Activated naive CD4-positive, alpha-beta T cell treated with anti-CD3 and anti-CD28 coated beads for 36 hours (primary cell): ENCODE measurements around the gene SBF2. TPM values are rescaled to one million over a fixed set of nuclear protein-coding genes. Genes with fewer than 3 reads are reported as not detected.
"Not testable (repeated sequence)": the region's sequence is repeated elsewhere in the genome, so short reads cannot be mapped to it uniquely, and the experiment has no call there.

Source experiments
- CTCF ChIA-PET: fragments of 350-600 bp; sonication (Branson Sonifier 250); formaldehyde crosslinking; loops from one replicate; lab custom pipeline; 2021; ENCODE audit warnings: antibody characterized with exemption; lab: Charles Lee
- DNase-seq: peaks from one replicate; pipeline ENCODE4 v3.0.0-alpha.2; 2020
- H3K27ac Mint-ChIP-seq: one replicate; pipeline ENCODE4 v1.8.0; 2021; ENCODE audit warnings: mild to moderate bottlenecking, mixed read lengths
- H3K27me3 Mint-ChIP-seq: one replicate; pipeline ENCODE4 v1.8.0; 2021; ENCODE audit warnings: low read depth, mixed read lengths
- H3K36me3 Mint-ChIP-seq: one replicate; pipeline ENCODE4 v1.8.0; 2021; ENCODE audit warnings: low read depth, mixed read lengths
- H3K4me1 Mint-ChIP-seq: one replicate; pipeline ENCODE4 v1.8.0; 2021; ENCODE audit warnings: low read depth, mixed read lengths
- H3K4me3 Mint-ChIP-seq: one replicate; pipeline ENCODE4 v1.8.0; 2021; ENCODE audit warnings: mild to moderate bottlenecking, moderate library complexity, mixed read lengths
- H3K9me3 Mint-ChIP-seq: one replicate; pipeline ENCODE4 v1.8.0; 2021; ENCODE audit warnings: mixed read lengths
- intact Hi-C: fragments of 100-400 bp; cut with micrococcal nuclease; formaldehyde crosslinking; loops from one replicate; pipeline ENCODE4 v1.15.1; 2023
- total RNA-seq, 2 experiments: library from RNA; stranded (reverse); gene quantifications; one replicate each; pipeline ENCODE4 v1.2.3, GENCODE V29; 2021

SBF2 gene
- total RNA-seq, 2 experiments from 2014 or later, result 8.7 to 9.9 TPM

GRCh38 chr11:10233581-10233980, 60.4 kb downstream of the SBF2 start:
- no peak for DNase-seq
- Mint-ChIP-seq H3K9me3 (peaks cover 4% of the 10 kb centered on the region), H3K27me3 (no peaks in the 10 kb centered on the region), H3K4me1 (no peaks in the 10 kb centered on the region), H3K4me3 (no peak overlapping the region), H3K27ac (no peak overlapping the region), H3K36me3 (peaks cover 5% of the 10 kb centered on the region)
- CTCF ChIA-PET, result no interaction called here
- intact Hi-C loops, result no loop called here

- Mint-ChIP-seq H3K4me3 (no peak overlapping the region), H3K36me3 (peaks cover 5% of the 10 kb centered on the region), H3K4me1 (no peaks in the 10 kb centered on the region), H3K27ac (no peak overlapping the region), H3K27me3 (no peaks in the 10 kb centered on the region), H3K9me3 (peaks cover 4% of the 10 kb centered on the region)
- CTCF ChIA-PET, result no interaction called here
- intact Hi-C loops, result no loop called here
- DNase-seq, result no peak
These were observed 61.3 kb downstream of the SBF2 start for GRCh38 chr11:10232756-10233155.

GRCh38 chr11:10231803-10232202, 62.2 kb downstream of the SBF2 start:
- DNase-seq, intact Hi-C loops: not testable (repeated sequence)

GRCh38 chr11:10225553-10225952, 68.5 kb downstream of the SBF2 start:
- Mint-ChIP-seq H3K36me3 (no peaks in the 10 kb centered on the region), H3K27me3 (no peaks in the 10 kb centered on the region), H3K4me3 (no peak overlapping the region), H3K27ac (no peak overlapping the region), H3K4me1 (no peaks in the 10 kb centered on the region), H3K9me3 (no peaks in the 10 kb centered on the region)
- no peak for DNase-seq
- intact Hi-C loops, result no loop called here
- CTCF ChIA-PET, result no interaction called here

More at GRCh38 chr11:10231803-10232202, 62.2 kb downstream of the SBF2 start:
- H3K27ac Mint-ChIP-seq, H3K9me3 Mint-ChIP-seq, H3K36me3 Mint-ChIP-seq, H3K4me1 Mint-ChIP-seq, H3K4me3 Mint-ChIP-seq, H3K27me3 Mint-ChIP-seq, CTCF ChIA-PET: not testable (repeated sequence)

GRCh38 chr11:10222399-10222798, 71.6 kb downstream of the SBF2 start:
- CTCF ChIA-PET, result interaction anchor here (0.6 kb wide), 1 partner anchor 10 kb away, joined by 3 read pairs; no protein-coding TSS in a partner anchor
- H3K36me3 Mint-ChIP-seq, result no peaks in the 10 kb centered on the region

GRCh38 chr11:10221342-10221741, 72.7 kb downstream of the SBF2 start:
- no peaks in the 10 kb centered on the region for H3K27me3 Mint-ChIP-seq
- no peaks in the 10 kb centered on the region for H3K4me1 Mint-ChIP-seq
- no peak for DNase-seq
- H3K36me3 Mint-ChIP-seq, result no peaks in the 10 kb centered on the region
- H3K9me3 Mint-ChIP-seq, result peaks cover 5% of the 10 kb centered on the region
- H3K27ac Mint-ChIP-seq, result no peak overlapping the region
- H3K4me3 Mint-ChIP-seq, result no peak overlapping the region
- intact Hi-C loops, result no loop called here
- CTCF ChIA-PET, result interaction anchor here (0.6 to 1.0 kb wide), 2 partner anchors 14 kb away, joined by 3 read pairs; no protein-coding TSS in a partner anchor

More at GRCh38 chr11:10222399-10222798, 71.6 kb downstream of the SBF2 start:
- Mint-ChIP-seq H3K4me1 (no peaks in the 10 kb centered on the region), H3K27me3 (no peaks in the 10 kb centered on the region), H3K4me3 (no peak overlapping the region), H3K9me3 (peaks cover 5% of the 10 kb centered on the region), H3K27ac (no peak overlapping the region)
- DNase-seq, result no peak
- intact Hi-C loops, result no loop called here

GRCh38 chr11:10211470-10211869, 82.5 kb downstream of the SBF2 start:
- H3K9me3 Mint-ChIP-seq, result no peaks in the 10 kb centered on the region
- no peak for DNase-seq
- H3K27me3 Mint-ChIP-seq, result no peaks in the 10 kb centered on the region
- no peak overlapping the region for H3K4me3 Mint-ChIP-seq
- no peaks in the 10 kb centered on the region for H3K36me3 Mint-ChIP-seq
- CTCF ChIA-PET, result interaction anchor here (0.6 to 6.9 kb wide), 6 partner anchors 13 to 296 kb away, joined by 3 to 102 read pairs (median 4); partner anchors contain the start of gene ADM
- no peaks in the 10 kb centered on the region for H3K4me1 Mint-ChIP-seq
- intact Hi-C loops, result no loop called here
- H3K27ac Mint-ChIP-seq, result no peak overlapping the region

GRCh38 chr11:10209326-10209725, 84.7 kb downstream of the SBF2 start:
- intact Hi-C loops, result loop anchor here (10.0 kb wide), 1 partner anchor 535 kb away; no protein-coding TSS in a partner anchor
- no peak overlapping the region for H3K27ac Mint-ChIP-seq
- H3K36me3 Mint-ChIP-seq, result no peaks in the 10 kb centered on the region
- peaks cover 5% of the 10 kb centered on the region for H3K9me3 Mint-ChIP-seq
- H3K27me3 Mint-ChIP-seq, result no peaks in the 10 kb centered on the region
- DNase-seq, result no peak
- H3K4me1 Mint-ChIP-seq, result no peaks in the 10 kb centered on the region
- CTCF ChIA-PET, result interaction anchor here (0.7 to 6.9 kb wide), 6 partner anchors 9 to 132 kb away, joined by 3 to 102 read pairs (median 3); partner anchors contain the start of gene ADM
- H3K4me3 Mint-ChIP-seq, result no peak overlapping the region

- Mint-ChIP-seq H3K4me1 (no peaks in the 10 kb centered on the region), H3K27ac (no peak overlapping the region), H3K4me3 (no peak overlapping the region), H3K36me3 (no peaks in the 10 kb centered on the region), H3K9me3 (peaks cover 12% of the 10 kb centered on the region), H3K27me3 (no peaks in the 10 kb centered on the region)
- intact Hi-C loops, result loop anchor here (1.0 to 10.0 kb wide), 5 partner anchors 99 to 537 kb away; no protein-coding TSS in a partner anchor
- CTCF ChIA-PET, result interaction anchor here (0.6 to 6.9 kb wide), 17 partner anchors 10 to 447 kb away, joined by 3 to 102 read pairs (median 4); partner anchors contain the start of gene ADM
- no peak for DNase-seq
These were observed 85.9 kb downstream of the SBF2 start for GRCh38 chr11:10208131-10208575.

GRCh38 chr11:10205928-10206327, 88.1 kb downstream of the SBF2 start:
- Mint-ChIP-seq H3K27me3 (no peaks in the 10 kb centered on the region), H3K27ac (no peak overlapping the region), H3K4me1 (peaks cover 3% of the 10 kb centered on the region), H3K9me3 (peaks cover 13% of the 10 kb centered on the region), H3K4me3 (no peak overlapping the region), H3K36me3 (peaks cover 2% of the 10 kb centered on the region)
- intact Hi-C loops, result loop anchor here (10.0 kb wide), 1 partner anchor 539 kb away; no protein-coding TSS in a partner anchor
- no peak for DNase-seq
- CTCF ChIA-PET, result interaction anchor here (6.9 kb wide), 1 partner anchor 100 kb away, joined by 102 read pairs; the partner anchor contains the start of gene ADM

GRCh38 chr11:10204021-10204420, 90.0 kb downstream of the SBF2 start:
- no peak overlapping the region for H3K27ac Mint-ChIP-seq

GRCh38 chr11:10201343-10201742, 92.7 kb downstream of the SBF2 start:
- Mint-ChIP-seq H3K4me1 (peaks cover 3% of the 10 kb centered on the region), H3K4me3 (no peak overlapping the region), H3K9me3 (peaks cover 13% of the 10 kb centered on the region), H3K27me3 (no peaks in the 10 kb centered on the region), H3K27ac (no peak overlapping the region), H3K36me3 (peaks cover 3% of the 10 kb centered on the region)
- no peak for DNase-seq
- intact Hi-C loops, result loop anchor here (10.0 kb wide), 1 partner anchor 543 kb away; no protein-coding TSS in a partner anchor
- CTCF ChIA-PET, result interaction anchor here (0.6 kb wide), 1 partner anchor 108 kb away, joined by 4 read pairs; no protein-coding TSS in a partner anchor

More at GRCh38 chr11:10204021-10204420, 90.0 kb downstream of the SBF2 start:
- no peak for DNase-seq
- peaks cover 3% of the 10 kb centered on the region for H3K4me1 Mint-ChIP-seq
- CTCF ChIA-PET, result interaction anchor here (0.9 to 1.6 kb wide), 5 partner anchors 52 to 127 kb away, joined by 3 to 4 read pairs (median 3); no protein-coding TSS in a partner anchor
- peaks cover 2% of the 10 kb centered on the region for H3K36me3 Mint-ChIP-seq
- no peak overlapping the region for H3K4me3 Mint-ChIP-seq
- intact Hi-C loops, result loop anchor here (10.0 kb wide), 1 partner anchor 541 kb away; no protein-coding TSS in a partner anchor
- H3K9me3 Mint-ChIP-seq, result peaks cover 13% of the 10 kb centered on the region
- H3K27me3 Mint-ChIP-seq, result no peaks in the 10 kb centered on the region
